MM.1S (cell line): Measurements from ENCODE around the gene TM9SF2.

ENCODE experiments used
- DNase-seq: peaks from one replicate; pipeline ENCODE4 v3.0.0-alpha.2; 2015
- H2AFZ ChIP-seq: fragments of 300-600 bp; sonication (generic); 2 replicates; pipeline ENCODE4 v1.6.0; 2016; ENCODE audit warnings: antibody characterized with exemption, low read length
- H3F3A ChIP-seq: fragments of 300-600 bp; sonication (generic); 2 replicates; pipeline ENCODE4 v1.6.1; 2016; ENCODE audit warnings: mild to moderate bottlenecking, antibody characterized with exemption, low read length, moderate library complexity, mixed read lengths; ENCODE audit not compliant: insufficient read depth
- H3K27ac ChIP-seq: fragments of 300-600 bp; sonication (generic); 2 replicates; pipeline ENCODE4 v1.5.1; 2016; ENCODE audit warnings: mild to moderate bottlenecking, low read length
- H3K27me3 ChIP-seq: fragments of 300-600 bp; sonication (generic); replicated peaks from 2 replicates; pipeline ENCODE4 v1.6.0; 2016; ENCODE audit warnings: low read length; ENCODE audit not compliant: insufficient read depth
- H3K36me3 ChIP-seq: fragments of 300-600 bp; sonication (generic); replicated peaks from 2 replicates; pipeline ENCODE4 v1.6.1; 2016; ENCODE audit warnings: mild to moderate bottlenecking, low read length, mixed read lengths; ENCODE audit not compliant: insufficient read depth
- H3K4me1 ChIP-seq: fragments of 300-600 bp; sonication (generic); 2 replicates; pipeline ENCODE4 v1.6.1; 2016; ENCODE audit warnings: low read length, mixed read lengths
- H3K4me2 ChIP-seq: fragments of 300-600 bp; sonication (generic); 2 replicates; pipeline ENCODE4 v1.6.0; 2016; ENCODE audit warnings: low read depth, low read length
- H3K4me3 ChIP-seq: fragments of 300-600 bp; sonication (generic); 2 replicates; pipeline ENCODE4 v1.5.1; 2016; ENCODE audit warnings: low read length, mixed read lengths
- H3K79me2 ChIP-seq: fragments of 300-600 bp; sonication (generic); 2 replicates; pipeline ENCODE4 v1.6.1; 2016; ENCODE audit warnings: mixed run types, low read length, mixed read lengths
- H3K9ac ChIP-seq: fragments of 300-600 bp; sonication (generic); 2 replicates; pipeline ENCODE4 v1.6.1; 2016; ENCODE audit warnings: low read length, mixed read lengths
- H3K9me2 ChIP-seq: fragments of 300-600 bp; sonication (generic); replicated peaks from 2 replicates; pipeline ENCODE4 v1.6.1; 2016; ENCODE audit warnings: mild to moderate bottlenecking, low read length, mixed read lengths; ENCODE audit not compliant: insufficient read depth
- H3K9me3 ChIP-seq: fragments of 300-600 bp; sonication (generic); replicated peaks from 2 replicates; pipeline ENCODE4 v1.6.1; 2016; ENCODE audit warnings: mild to moderate bottlenecking, low read length, mixed read lengths; ENCODE audit not compliant: insufficient read depth
- H4K20me1 ChIP-seq: fragments of 300-600 bp; sonication (generic); 2 replicates; pipeline ENCODE4 v1.6.1; 2016; ENCODE audit warnings: mild to moderate bottlenecking, low read length, moderate library complexity, mixed read lengths; ENCODE audit not compliant: insufficient read depth
- CTCF ChIP-seq: fragments of 300-600 bp; sonication (generic); IDR thresholded peaks from 2 replicates; pipeline ENCODE4 v1.5.1; 2016; ENCODE audit warnings: antibody characterized with exemption, low read length, mixed read lengths
- EZH2 ChIP-seq: fragments of 300-600 bp; sonication (generic); optimal IDR thresholded peaks from 2 replicates; pipeline ENCODE3; 2017; ENCODE audit warnings: low read depth, mild to moderate bottlenecking, antibody characterized with exemption, low read length, mixed read lengths
- EZH2phosphoT487 ChIP-seq: fragments of 300-600 bp; sonication (generic); IDR thresholded peaks from 2 replicates; pipeline ENCODE4 v1.6.1; 2018; ENCODE audit warnings: antibody characterized with exemption, low read length

TM9SF2 gene

GRCh38 chr13:99467764-99468163, 33.5 kb upstream of the TM9SF2 start:
- H3K9me2 ChIP-seq, result no peaks in the 10 kb centered on the region
- DNase-seq, result no peak

GRCh38 chr13:99469041-99469440, 32.2 kb upstream of the TM9SF2 start:
- Histone ChIP-seq H3K9me3 (no peaks in the 10 kb centered on the region), H3F3A (no peaks in the 10 kb centered on the region), H3K9me2 (no peaks in the 10 kb centered on the region), H3K27ac (no peak overlapping the region), H3K4me3 (no peak overlapping the region), H3K36me3 (no peaks in the 10 kb centered on the region), H3K9ac (no peak overlapping the region), H3K4me2 (no peak overlapping the region), H4K20me1 (no peaks in the 10 kb centered on the region), H3K4me1 (no peaks in the 10 kb centered on the region), H3K79me2 (no peaks in the 10 kb centered on the region), H3K27me3 (no peaks in the 10 kb centered on the region), H2AFZ (no peak overlapping the region)
- DNase-seq, result no peak
- no peak for TF ChIP-seq CTCF
- no peak for TF ChIP-seq EZH2
- no peak for TF ChIP-seq EZH2phosphoT487

More at GRCh38 chr13:99467764-99468163, 33.5 kb upstream of the TM9SF2 start:
- H3K9ac ChIP-seq, result no peak overlapping the region
- H2AFZ ChIP-seq, result no peak overlapping the region
- H3K4me2 ChIP-seq, result no peak overlapping the region
- no peaks in the 10 kb centered on the region for H4K20me1 ChIP-seq
- H3K27me3 ChIP-seq, result no peaks in the 10 kb centered on the region
- no peaks in the 10 kb centered on the region for H3K36me3 ChIP-seq
- TF ChIP-seq EZH2, result no peak
- no peak for TF ChIP-seq EZH2phosphoT487
- no peak for TF ChIP-seq CTCF
- no peaks in the 10 kb centered on the region for H3F3A ChIP-seq
- no peaks in the 10 kb centered on the region for H3K4me1 ChIP-seq
- no peaks in the 10 kb centered on the region for H3K9me3 ChIP-seq
- H3K27ac ChIP-seq, result no peak overlapping the region
- H3K79me2 ChIP-seq, result no peaks in the 10 kb centered on the region
- no peak overlapping the region for H3K4me3 ChIP-seq

GRCh38 chr13:99470027-99470426, 31.2 kb upstream of the TM9SF2 start:
- no peak overlapping the region for H2AFZ ChIP-seq
- no peaks in the 10 kb centered on the region for H3F3A ChIP-seq

More at GRCh38 chr13:99470027-99470426, 31.2 kb upstream of the TM9SF2 start:
- H3K9me2 ChIP-seq, result no peaks in the 10 kb centered on the region
- no peak overlapping the region for H3K27ac ChIP-seq
- no peak for DNase-seq
- no peaks in the 10 kb centered on the region for H3K9me3 ChIP-seq
- no peaks in the 10 kb centered on the region for H4K20me1 ChIP-seq
- TF ChIP-seq EZH2phosphoT487 (no peak), EZH2 (no peak), CTCF (no peak)
- no peaks in the 10 kb centered on the region for H3K27me3 ChIP-seq
- no peak overlapping the region for H3K9ac ChIP-seq
- no peaks in the 10 kb centered on the region for H3K79me2 ChIP-seq
- no peak overlapping the region for H3K4me3 ChIP-seq
- no peak overlapping the region for H3K4me2 ChIP-seq
- H3K36me3 ChIP-seq, result no peaks in the 10 kb centered on the region
- H3K4me1 ChIP-seq, result no peaks in the 10 kb centered on the region
